DND-41 (cell line): ENCODE data around the gene CCDC120.

ENCODE experiments used
- EZH2 ChIP-seq: IDR thresholded peaks from 3 replicates; pipeline ENCODE4 v1.6.1; 2012; ENCODE audit warnings: borderline replicate concordance, low read depth, mild to moderate bottlenecking, moderate library complexity, low read length, inconsistent platforms; ENCODE audit not compliant: severe bottlenecking
- TF ChIP-seq, protein P1 (sequence below): IDR thresholded peaks from 2 replicates; pipeline ENCODE4 v1.5.1; 2012; ENCODE audit warnings: borderline replicate concordance, low read length, moderate library complexity, mild to moderate bottlenecking; ENCODE audit not compliant: poor library complexity, severe bottlenecking; ENCODE audit errors: extremely low read depth

DNA sequence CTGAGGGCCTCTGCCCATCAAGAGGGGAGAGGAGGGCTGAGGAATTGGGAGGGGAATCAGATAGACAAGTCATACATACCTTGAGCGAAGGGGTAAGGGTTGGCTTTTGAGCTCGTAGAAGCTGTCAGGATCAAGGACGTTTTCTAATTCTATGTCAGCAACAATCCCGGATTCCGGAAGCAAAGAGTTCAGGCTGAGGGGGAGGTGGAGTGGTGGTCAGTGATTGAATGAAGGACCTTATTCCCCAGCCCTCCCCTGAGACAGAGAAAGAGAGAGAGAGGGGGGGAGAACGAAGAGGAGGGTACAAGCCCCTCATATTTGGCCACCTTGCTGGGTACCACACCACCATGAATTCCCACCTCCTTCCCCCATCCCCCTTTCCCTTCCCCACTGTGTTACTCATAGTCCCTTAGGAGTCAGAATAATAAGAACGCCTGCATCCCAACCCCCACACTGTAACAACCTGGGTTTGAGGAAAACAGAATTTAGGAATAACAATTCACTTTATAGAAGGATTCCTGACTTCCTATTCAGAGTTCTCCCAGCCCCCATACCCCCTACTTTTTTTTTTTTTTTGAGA is 18.3 kb upstream of the CCDC120 start:
- TF ChIP-seq, protein P1, sequence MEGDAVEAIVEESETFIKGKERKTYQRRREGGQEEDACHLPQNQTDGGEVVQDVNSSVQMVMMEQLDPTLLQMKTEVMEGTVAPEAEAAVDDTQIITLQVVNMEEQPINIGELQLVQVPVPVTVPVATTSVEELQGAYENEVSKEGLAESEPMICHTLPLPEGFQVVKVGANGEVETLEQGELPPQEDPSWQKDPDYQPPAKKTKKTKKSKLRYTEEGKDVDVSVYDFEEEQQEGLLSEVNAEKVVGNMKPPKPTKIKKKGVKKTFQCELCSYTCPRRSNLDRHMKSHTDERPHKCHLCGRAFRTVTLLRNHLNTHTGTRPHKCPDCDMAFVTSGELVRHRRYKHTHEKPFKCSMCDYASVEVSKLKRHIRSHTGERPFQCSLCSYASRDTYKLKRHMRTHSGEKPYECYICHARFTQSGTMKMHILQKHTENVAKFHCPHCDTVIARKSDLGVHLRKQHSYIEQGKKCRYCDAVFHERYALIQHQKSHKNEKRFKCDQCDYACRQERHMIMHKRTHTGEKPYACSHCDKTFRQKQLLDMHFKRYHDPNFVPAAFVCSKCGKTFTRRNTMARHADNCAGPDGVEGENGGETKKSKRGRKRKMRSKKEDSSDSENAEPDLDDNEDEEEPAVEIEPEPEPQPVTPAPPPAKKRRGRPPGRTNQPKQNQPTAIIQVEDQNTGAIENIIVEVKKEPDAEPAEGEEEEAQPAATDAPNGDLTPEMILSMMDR: no peak
- no peak for TF ChIP-seq EZH2
